IPS-18c (cell line): ENCODE data around the gene HBM.
"Not testable (repeated sequence)": the region's sequence is repeated elsewhere in the genome, so short reads cannot be mapped to it uniquely, and the experiment has no call there.

Experiments used
- H3K4me3 ChIP-seq: 2 replicates; pipeline ENCODE4 v1.7.0; 2013; ENCODE audit warnings: low read depth, mild to moderate bottlenecking, low read length, moderate library complexity; ENCODE audit not compliant: insufficient read depth
- H3K9me3 ChIP-seq: one replicate; pipeline ENCODE4 v1.6.1; 2013; ENCODE audit warnings: mild to moderate bottlenecking, low read length, moderate library complexity; ENCODE audit not compliant: control insufficient read depth, insufficient read depth

Gene HBM

GRCh38 chr16:193441-193840, 27.7 kb downstream of the HBM start:
- Histone ChIP-seq H3K4me3 (no peak overlapping the region), H3K9me3 (no peaks in the 10 kb centered on the region)

GRCh38 chr16:194516-194915, 28.7 kb downstream of the HBM start:
- no peak overlapping the region for H3K4me3 ChIP-seq
- no peaks in the 10 kb centered on the region for H3K9me3 ChIP-seq

- no peaks in the 10 kb centered on the region for H3K9me3 ChIP-seq
- no peak overlapping the region for H3K4me3 ChIP-seq
Observed at GRCh38 chr16:200388-200787, 34.6 kb downstream of the HBM start.

DNA sequence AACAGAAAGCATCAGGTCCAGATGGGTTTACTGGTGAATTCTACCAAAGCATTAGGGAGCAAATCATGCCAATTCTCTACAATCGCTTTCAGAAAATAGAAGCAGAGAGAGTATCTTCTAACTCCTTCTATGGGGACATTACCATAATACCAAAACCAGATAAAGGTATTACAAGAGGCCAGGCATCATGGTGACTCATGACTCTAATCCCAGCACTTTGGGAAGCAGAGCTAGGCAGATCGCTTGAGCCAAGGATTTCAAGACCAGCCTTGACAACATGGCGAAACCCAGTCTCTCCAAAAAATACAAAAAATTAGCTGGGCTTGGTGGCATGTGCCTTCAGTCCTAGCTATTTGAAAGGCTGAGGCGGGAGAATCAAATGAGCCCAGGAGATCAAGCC, 37.5 kb downstream of the HBM start:
- H3K9me3 ChIP-seq, result no peaks in the 10 kb centered on the region
- no peak overlapping the region for H3K4me3 ChIP-seq

GRCh38 chr16:204046-204445, 38.3 kb downstream of the HBM start:
- H3K4me3 ChIP-seq, H3K9me3 ChIP-seq: not testable (repeated sequence)

GRCh38 chr16:209359-209758, 43.6 kb downstream of the HBM start:
- not testable (repeated sequence) for H3K9me3 ChIP-seq, H3K4me3 ChIP-seq

- not testable (repeated sequence) for H3K9me3 ChIP-seq, H3K4me3 ChIP-seq
Observed at GRCh38 chr16:211631-212180, 45.9 kb downstream of the HBM start.

DNA sequence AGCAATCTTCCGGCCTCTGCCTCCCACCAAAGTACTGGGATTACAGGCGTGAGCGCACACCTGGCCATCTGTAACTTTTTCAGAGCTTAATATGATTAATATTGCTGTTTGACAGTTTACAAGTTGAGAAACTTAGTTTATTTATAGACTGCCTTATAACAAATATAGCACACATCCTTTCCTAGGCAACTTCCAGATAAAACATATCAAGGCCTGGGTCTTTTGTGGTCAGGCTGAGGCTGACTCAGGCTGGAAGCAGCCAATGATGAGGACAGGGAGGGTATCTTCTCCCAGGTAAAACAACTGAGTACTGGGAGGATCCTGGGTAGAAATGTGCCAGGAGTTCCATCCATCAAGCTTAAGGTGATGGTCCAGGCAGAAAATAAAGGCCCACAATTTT, 47.2 kb downstream of the HBM start:
- H3K9me3 ChIP-seq, result no peaks in the 10 kb centered on the region
- H3K4me3 ChIP-seq, result no peak overlapping the region
